ENCODE data around the gene CD300H. TPM values are rescaled to one million over a fixed set of nuclear protein-coding genes. Genes with fewer than 3 reads are reported as not detected.

Gene CD300H
- total RNA-seq (2013) = 12.5 TPM
- polyA plus RNA-seq (100 to 1,000 TPM in 1 of 3 donors, 10 to 100 TPM in 2; 57.9 to 148 (median 84.7) TPM), polyA minus RNA-seq (25.9 and 43.2 TPM in 2 replicates), total RNA-seq (0.87 to 31.9 (median 7.4) reads per million in 11 experiments)

GRCh38 chr17:74567397-74567796 lies at the start of gene CD300H:
Gene CD300H, minus strand, starts transcription at chr17:74567509.
- H3K27ac Mint-ChIP-seq = peak within 1 kb of the TSS; percentile 87 to 96 (median 93)
- H3K4me1 Mint-ChIP-seq = peaks cover 67% of the 10 kb centered on the region
- H3K9ac ChIP-seq (ENCODE audit: insufficient read depth, low read length, poor library complexity, severe bottlenecking) = peak within 1 kb of the TSS; percentile 46
- peak within 1 kb of the TSS; percentile 41 for H2AFZ ChIP-seq (ENCODE audit: insufficient read depth, low read depth, low read length, poor library complexity, severe bottlenecking)
- H3K9me3 Mint-ChIP-seq = peaks cover 0 to 14% (median 3%) of the 10 kb centered on the region in 7 donors
- H3K79me2 ChIP-seq (ENCODE audit: insufficient read depth, low read length) = no peaks in the 10 kb centered on the region
- 89% methylated on average over 1 of the region's 2 CpGs for WGBS (ENCODE audit: insufficient coverage)
- H3K36me3 ChIP-seq (replicated peaks in 1 of 2; ENCODE audit: control insufficient read depth in 1 of 2, insufficient read depth in 2 of 2, low read length in 2 of 2) = peaks cover 0 to 20% of the 10 kb centered on the region in 2 donors
- no peak for TF ChIP-seq CTCF (IDR thresholded peaks at IDR 0.05)
- intact Hi-C loops (cut with micrococcal nuclease) = loop anchor here in 1 of 2 donors (5.0 to 10.0 kb wide), 2 partner anchors 80 to 167 kb away; partner anchors contain the start of gene RAB37
- peak within 1 kb of the TSS; percentile 67 to 82 for H3K27ac ChIP-seq (ENCODE audit: low read depth in 1 of 2, low read length in 2 of 2)
- peak within 1 kb of the TSS; percentile 81 for H3K4me2 ChIP-seq (replicated peaks; ENCODE audit: extremely low read depth, low read length, poor library complexity, severe bottlenecking)
- H3K27me3 ChIP-seq (ENCODE audit: control insufficient read depth in 2 of 2, insufficient read depth in 2 of 2, low read length in 2 of 2) = no peaks in the 10 kb centered on the region
- H4K20me1 ChIP-seq (ENCODE audit: insufficient read depth, low read length) = peaks cover 23% of the 10 kb centered on the region
- H3K27me3 Mint-ChIP-seq (ENCODE audit: low read depth in 3 of 3) = peaks cover 3 to 7% (median 7%) of the 10 kb centered on the region in 3 donors
- peak within 1 kb of the TSS; percentile 73 to 91 for H3K4me3 Mint-ChIP-seq
- DNase-seq = peak; percentile 51 to 79 (median 63)
- peak within 1 kb of the TSS; percentile 4 to 79 (median 37) for H3K4me3 ChIP-seq (replicated peaks in 1 of 3; ENCODE audit: low read depth in 2 of 3, low read length in 3 of 3)
- H3K4me1 ChIP-seq (ENCODE audit: control insufficient read depth in 1 of 2, insufficient read depth in 2 of 2, low read length in 2 of 2) = peaks cover 78 to 89% of the 10 kb centered on the region in 2 donors
- H3K36me3 Mint-ChIP-seq = peaks cover 14 to 20% of the 10 kb centered on the region in 2 donors
- H3K9me3 ChIP-seq (replicated peaks in 1 of 2; ENCODE audit: control insufficient read depth in 1 of 2, insufficient read depth in 1 of 2, low read length in 2 of 2) = no peaks in the 10 kb centered on the region

- Histone ChIP-seq H2AFZ (ENCODE audit: insufficient read depth, low read depth, low read length, poor library complexity, severe bottlenecking) (no peak overlapping the region), H3K4me1 (ENCODE audit: control insufficient read depth in 1 of 2, insufficient read depth in 2 of 2, low read length in 2 of 2) (peaks cover 99 to 100% of the 10 kb centered on the region in 2 donors), H4K20me1 (ENCODE audit: insufficient read depth, low read length) (peaks cover 90% of the 10 kb centered on the region), H3K4me2 (replicated peaks; ENCODE audit: extremely low read depth, low read length, poor library complexity, severe bottlenecking) (peak overlapping the region; percentile 96), H3K9ac (ENCODE audit: insufficient read depth, low read length, poor library complexity, severe bottlenecking) (no peak overlapping the region), H3K27ac (ENCODE audit: low read depth in 1 of 2, low read length in 2 of 2) (no peak overlapping the region), H3K4me3 (replicated peaks in 1 of 3; ENCODE audit: low read depth in 2 of 3, low read length in 3 of 3) (peak overlapping the region in 1 of 3 experiments; percentile 98), H3K27me3 (ENCODE audit: control insufficient read depth in 2 of 2, insufficient read depth in 2 of 2, low read length in 2 of 2) (no peaks in the 10 kb centered on the region), H3K79me2 (ENCODE audit: insufficient read depth, low read length) (peaks cover 59% of the 10 kb centered on the region), H3K9me3 (replicated peaks in 1 of 2; ENCODE audit: control insufficient read depth in 1 of 2, insufficient read depth in 1 of 2, low read length in 2 of 2) (no peaks in the 10 kb centered on the region), H3K36me3 (replicated peaks in 1 of 2; ENCODE audit: control insufficient read depth in 1 of 2, insufficient read depth in 2 of 2, low read length in 2 of 2) (peaks cover 67 to 83% of the 10 kb centered on the region in 2 donors)
- Mint-ChIP-seq H3K27ac (peak overlapping the region in 2 of 7 donors; percentile 45 to 76), H3K36me3 (peaks cover 0 to 87% of the 10 kb centered on the region in 2 donors), H3K27me3 (ENCODE audit: low read depth in 3 of 3) (peaks cover 6 to 17% (median 9%) of the 10 kb centered on the region in 3 donors), H3K4me1 (peaks cover 95% of the 10 kb centered on the region), H3K4me3 (peak overlapping the region in 1 of 2 donors; percentile 100), H3K9me3 (peaks cover 0 to 11% (median 3%) of the 10 kb centered on the region in 7 donors)
- WGBS (ENCODE audit: insufficient coverage) = 84% methylated on average over 6 of the region's 7 CpGs
- DNase-seq = no peak
- intact Hi-C loops (cut with micrococcal nuclease) = no loop called here
- TF ChIP-seq CTCF (IDR thresholded peaks at IDR 0.05) = no peak
These were observed 49.4 kb upstream of the CD300H start for GRCh38 chr17:74616696-74617095.
